RWPE1 (cell line): Measurements from ENCODE around the gene MMRN2.
"Not testable (repeated sequence)": the region's sequence is repeated elsewhere in the genome, so short reads cannot be mapped to it uniquely, and the experiment has no call there.

ENCODE experiments used
- CTCF ChIA-PET: fragments of 350-600 bp; sonication (Branson Sonifier 250); formaldehyde crosslinking; extraction: SDS; loops from one replicate; lab custom pipeline; 2021; lab: Yijun Ruan, JAX
- POLR2A ChIA-PET: fragments of 400-600 bp; formaldehyde crosslinking; extraction: SDS; loops from one replicate; lab custom pipeline; 2020; ENCODE audit warnings: antibody characterized with exemption; ENCODE audit not compliant: low non-redundant PET; lab: Yijun Ruan, JAX
- DNase-seq: peaks from one replicate; pipeline ENCODE4 v3.0.0; 2012; ENCODE audit warnings: low spot score
- H3K27ac ChIP-seq: fragments of 450-650 bp; 2 replicates; pipeline ENCODE4 v1.5.1; 2017
- CTCF ChIP-seq: fragments of 450-650 bp; conservative IDR thresholded peaks from 2 replicates; pipeline ENCODE4 v1.5.1; 2017; ENCODE audit warnings: low read depth, mild to moderate bottlenecking

Gene MMRN2

GRCh38 chr10:86953747-86954680 is 3.4 kb downstream of the MMRN2 start:
- H3K27ac ChIP-seq: peak overlapping the region; percentile 44
- ChIA-PET CTCF (interaction anchor here (0.8 to 1.1 kb wide), 2 partner anchors 15 to 19 kb away, joined by 3 to 5 read pairs; no protein-coding TSS in a partner anchor), POLR2A (no interaction called here)
- no peak for DNase-seq
- TF ChIP-seq CTCF: no peak

GRCh38 chr10:86952697-86953096 is 4.7 kb downstream of the MMRN2 start:
- CTCF ChIA-PET, POLR2A ChIA-PET, DNase-seq, H3K27ac ChIP-seq: not testable (repeated sequence)

GRCh38 chr10:86952106-86952505 is 5.3 kb downstream of the MMRN2 start:
- no peak overlapping the region for H3K27ac ChIP-seq
- POLR2A ChIA-PET: no interaction called here
- TF ChIP-seq CTCF: no peak
- CTCF ChIA-PET: interaction anchor here (0.7 kb wide), 1 partner anchor 11 kb away, joined by 4 read pairs; no protein-coding TSS in a partner anchor
- DNase-seq: no peak

- no peak for TF ChIP-seq CTCF
- ChIA-PET CTCF (interaction anchor here (0.7 kb wide), 1 partner anchor 12 kb away, joined by 4 read pairs; no protein-coding TSS in a partner anchor), POLR2A (no interaction called here)
- DNase-seq: no peak
- H3K27ac ChIP-seq: no peak overlapping the region
Observed at GRCh38 chr10:86951184-86951761, 6.1 kb downstream of the MMRN2 start.

- POLR2A ChIA-PET: no interaction called here
- CTCF ChIA-PET: interaction anchor here (1.0 kb wide), 1 partner anchor 10 kb away, joined by 4 read pairs; no protein-coding TSS in a partner anchor
- no peak for DNase-seq
- no peak for TF ChIP-seq CTCF
- no peak overlapping the region for H3K27ac ChIP-seq
Observed at GRCh38 chr10:86950349-86950748, 7.1 kb downstream of the MMRN2 start.

- CTCF ChIA-PET: interaction anchor here (1.2 kb wide), 1 partner anchor 12 kb away, joined by 4 read pairs; no protein-coding TSS in a partner anchor
- DNase-seq, POLR2A ChIA-PET, H3K27ac ChIP-seq: not testable (repeated sequence)
Observed at GRCh38 chr10:86947806-86948205, 9.6 kb downstream of the MMRN2 start.
